ENCODE data around the gene CEP290. TPM values are rescaled to one million over a fixed set of nuclear protein-coding genes. Genes with fewer than 3 reads are reported as not detected.

The CEP290 gene
- total and polyA plus RNA-seq, 12 donors = 5.1 to 32.0 (median 11.2) TPM

GRCh38 chr12:88056571-88056970, 85.3 kb downstream of the CEP290 start:
- intact Hi-C loops (cut with DNase I) = no loop called here
- Histone ChIP-seq H3K9me3 (replicated peaks in 1 of 3) (no peaks in the 10 kb centered on the region), H3K4me1 (replicated peaks in 1 of 2) (peaks cover 0 to 7% of the 10 kb centered on the region in 2 donors), H3K36me3 (replicated peaks in 1 of 2) (peaks cover 0 to 9% of the 10 kb centered on the region in 2 donors), H3K27me3 (no peaks in the 10 kb centered on the region), H3K27ac (no peak overlapping the region), H3K4me3 (no peak overlapping the region)
- no peak for DNase-seq
- WGBS, 4 donors = 75 to 88% (median 81%) methylated on average over 2 of the region's 2 CpGs
- TF ChIP-seq CTCF (IDR thresholded peaks at IDR 0.05) (no peak), POLR2A (IDR thresholded peaks at IDR 0.05) (no peak)

GRCh38 chr12:88052686-88053085, 89.2 kb downstream of the CEP290 start:
- Histone ChIP-seq H3K27me3 (no peaks in the 10 kb centered on the region), H3K4me1 (replicated peaks in 1 of 2) (no peaks in the 10 kb centered on the region), H3K27ac (no peak overlapping the region), H3K36me3 (replicated peaks in 1 of 2) (peaks cover 0 to 35% of the 10 kb centered on the region in 2 donors), H3K9me3 (replicated peaks in 1 of 3) (no peaks in the 10 kb centered on the region), H3K4me3 (no peak overlapping the region)
- TF ChIP-seq POLR2A (IDR thresholded peaks at IDR 0.05) (no peak), CTCF (IDR thresholded peaks at IDR 0.05) (peak in 4 of 6 experiments; percentile 17 to 35 (median 26))
- 79 to 90% (median 86%) methylated on average over 1 of the region's 1 CpG for WGBS, 4 donors
- peak in 5 of 7 donors; percentile 10 to 69 (median 26) for DNase-seq
- intact Hi-C loops (cut with DNase I) = no loop called here

GRCh38 chr12:88044035-88044434, 97.9 kb downstream of the CEP290 start:
- peaks cover 0 to 56% of the 10 kb centered on the region in 2 donors for H3K36me3 ChIP-seq (replicated peaks in 1 of 2)
- no peak overlapping the region for H3K4me3 ChIP-seq
- DNase-seq = no peak
- 87 to 95% (median 91%) methylated on average over 5 of the region's 5 CpGs for WGBS, 4 donors
- H3K27ac ChIP-seq = no peak overlapping the region
- H3K9me3 ChIP-seq (replicated peaks in 1 of 3) = no peaks in the 10 kb centered on the region
- TF ChIP-seq POLR2A (IDR thresholded peaks at IDR 0.05) = no peak
- TF ChIP-seq CTCF (IDR thresholded peaks at IDR 0.05) = no peak
- H3K27me3 ChIP-seq = no peaks in the 10 kb centered on the region
- H3K4me1 ChIP-seq (replicated peaks in 1 of 2) = no peaks in the 10 kb centered on the region
- intact Hi-C loops (cut with DNase I) = no loop called here

- Histone ChIP-seq H3K36me3 (replicated peaks in 1 of 2) (no peaks in the 10 kb centered on the region), H3K9me3 (replicated peaks in 1 of 3) (no peaks in the 10 kb centered on the region), H3K4me3 (no peak overlapping the region), H3K27ac (no peak overlapping the region), H3K4me1 (replicated peaks in 1 of 2) (peaks cover 0 to 26% of the 10 kb centered on the region in 2 donors), H3K27me3 (no peaks in the 10 kb centered on the region)
- no peak for DNase-seq
- intact Hi-C loops (cut with DNase I) = no loop called here
- TF ChIP-seq CTCF (IDR thresholded peaks at IDR 0.05) = no peak
- no peak for TF ChIP-seq POLR2A (IDR thresholded peaks at IDR 0.05)
- 64 to 84% (median 75%) methylated on average over 1 of the region's 1 CpG for WGBS, 4 donors
Observed at GRCh38 chr12:88037770-88038169, 104.1 kb downstream of the CEP290 start.
